GM21381 (cell line): ENCODE measurements around the gene TIGD6.
"Not testable (repeated sequence)": the region's sequence is repeated elsewhere in the genome, so short reads cannot be mapped to it uniquely, and the experiment has no call there.

ENCODE experiments used
- ATAC-seq: cut with Tn5 transposase; IDR thresholded peaks from one replicate; pipeline ENCODE4 v1.9.1; 2021; ENCODE audit warnings: mild to moderate bottlenecking, moderate library complexity; ENCODE audit not compliant: unreplicated experiment

Gene TIGD6

GRCh38 chr5:149943177-149943949 lies 57.1 kb downstream of the TIGD6 start:
- not testable (repeated sequence) for ATAC-seq
